AG09319 (cell line): ENCODE data around the gene PDXP.

ENCODE experiments used
- DNase-seq: peaks from one replicate; pipeline ENCODE4 v3.0.0-alpha.2; 2010; ENCODE audit warnings: low read depth; ENCODE audit errors: extremely low read depth
- CTCF ChIP-seq: IDR thresholded peaks from 2 replicates; pipeline ENCODE4 v1.5.1; 2011; ENCODE audit warnings: low read depth, mild to moderate bottlenecking, inconsistent platforms, low read length, moderate library complexity

The PDXP gene

GRCh38 chr22:37710675-37711074, 52.2 kb downstream of the PDXP start:
- TF ChIP-seq CTCF = no peak
- DNase-seq = no peak

- no peak for TF ChIP-seq CTCF
- no peak for DNase-seq
These were observed 53.0 kb downstream of the PDXP start for GRCh38 chr22:37711490-37711889.

GRCh38 chr22:37713761-37714160, 55.2 kb downstream of the PDXP start:
- no peak for DNase-seq
- no peak for TF ChIP-seq CTCF

- no peak for TF ChIP-seq CTCF
These were observed 56.1 kb downstream of the PDXP start for GRCh38 chr22:37714634-37715033.

GRCh38 chr22:37715760-37716159, 57.2 kb downstream of the PDXP start:
- TF ChIP-seq CTCF = no peak

More at GRCh38 chr22:37714634-37715033, 56.1 kb downstream of the PDXP start:
- DNase-seq = no peak

More at GRCh38 chr22:37715760-37716159, 57.2 kb downstream of the PDXP start:
- DNase-seq = no peak
